Muscle layer of colon (tissue), 2 donors: ENCODE results near the gene BPGM.
"Not testable (repeated sequence)": the region's sequence is repeated elsewhere in the genome, so short reads cannot be mapped to it uniquely, and the experiment has no call there.

Experiments used
- H3K27ac ChIP-seq: one replicate; pipeline ENCODE4 v1.7.0; 2013; ENCODE audit warnings: low read depth, mild to moderate bottlenecking, low read length, moderate library complexity
- H3K27me3 ChIP-seq, 2 donors: one replicate each; pipeline ENCODE4 v1.7.0; 2013; ENCODE audit warnings: low read length in 2 of 2, mild to moderate bottlenecking in 2 of 2; ENCODE audit not compliant: insufficient read depth in 2 of 2, control insufficient read depth in 1 of 2
- H3K36me3 ChIP-seq: one replicate; pipeline ENCODE4 v1.7.0; 2013; ENCODE audit warnings: mild to moderate bottlenecking, low read length; ENCODE audit not compliant: insufficient read depth
- H3K4me1 ChIP-seq: one replicate; pipeline ENCODE4 v1.7.0; 2013; ENCODE audit warnings: mild to moderate bottlenecking, low read length; ENCODE audit not compliant: insufficient read depth
- H3K4me3 ChIP-seq, 2 donors: one replicate each; pipeline ENCODE4 v1.7.0; 2013; ENCODE audit warnings: low read length in 2 of 2, low read depth in 1 of 2, mild to moderate bottlenecking in 1 of 2, moderate library complexity in 1 of 2
- H3K9ac ChIP-seq: one replicate; pipeline ENCODE4 v1.7.0; 2013; ENCODE audit warnings: low read length
- H3K9me3 ChIP-seq: one replicate; pipeline ENCODE4 v1.7.0; 2013; ENCODE audit warnings: mild to moderate bottlenecking, low read length
- donor health status: abdominal sarcoma.
- donor health status: Adenocarcinoma of cecum.

Gene BPGM

GRCh38 chr7:134669845-134670373 lies 23.3 kb downstream of the BPGM start:
- no peaks in the 10 kb centered on the region for H3K27me3 ChIP-seq
- H3K9ac ChIP-seq, result no peak overlapping the region
- no peak overlapping the region for H3K27ac ChIP-seq
- H3K36me3 ChIP-seq, result peaks cover 4% of the 10 kb centered on the region
- no peak overlapping the region for H3K4me3 ChIP-seq
- no peaks in the 10 kb centered on the region for H3K4me1 ChIP-seq
- H3K9me3 ChIP-seq, result no peaks in the 10 kb centered on the region

DNA sequence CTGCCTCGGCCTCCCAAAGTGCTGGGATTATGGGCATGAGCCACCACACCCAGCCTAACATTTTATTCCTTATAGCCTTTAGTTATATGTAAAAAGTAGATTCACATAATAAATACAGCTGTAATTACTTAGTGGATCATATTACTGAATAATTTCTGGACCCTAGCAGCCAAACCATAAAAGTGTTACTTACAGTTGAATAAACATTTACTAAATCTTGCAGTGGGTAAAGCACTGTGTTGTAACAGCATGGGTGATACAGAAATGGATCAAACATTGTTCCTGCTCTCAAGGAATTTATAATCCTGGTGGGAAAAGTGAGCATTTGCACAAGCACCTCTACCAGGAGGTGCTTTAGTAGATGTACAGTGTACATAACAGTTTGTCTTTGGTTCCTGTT lies 25.0 kb downstream of the BPGM start:
- no peaks in the 10 kb centered on the region for H3K9me3 ChIP-seq
- peaks cover 4% of the 10 kb centered on the region for H3K36me3 ChIP-seq

DNA sequence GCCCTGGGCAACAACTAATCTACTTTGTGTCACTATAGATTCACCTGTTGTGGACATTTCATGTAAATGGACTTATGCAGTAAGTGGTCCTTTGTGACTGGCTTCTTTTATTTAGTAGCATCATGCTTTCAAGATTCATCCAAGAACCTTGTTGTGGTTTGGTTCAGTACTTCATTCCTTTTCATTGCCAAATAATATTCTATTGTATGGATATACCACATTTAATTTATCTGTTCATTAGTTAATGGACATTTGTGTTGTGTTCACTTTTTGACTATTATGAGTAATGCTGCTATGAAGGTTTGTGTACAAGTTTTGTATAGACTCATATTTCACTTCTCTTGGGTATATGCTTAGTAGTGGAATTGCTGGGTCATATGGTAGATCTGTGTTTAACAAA lies 27.8 kb downstream of the BPGM start:
- Histone ChIP-seq H3K36me3 (no peaks in the 10 kb centered on the region), H3K4me3 (no peak overlapping the region), H3K27ac (no peak overlapping the region), H3K9ac (no peak overlapping the region), H3K27me3 (no peaks in the 10 kb centered on the region), H3K4me1 (peaks cover 9% of the 10 kb centered on the region), H3K9me3 (no peaks in the 10 kb centered on the region)

More for the DNA sequence above, 25.0 kb downstream of the BPGM start:
- Histone ChIP-seq H3K4me1 (peaks cover 3% of the 10 kb centered on the region), H3K9ac (no peak overlapping the region), H3K27ac (no peak overlapping the region), H3K27me3 (no peaks in the 10 kb centered on the region), H3K4me3 (no peak overlapping the region)

DNA sequence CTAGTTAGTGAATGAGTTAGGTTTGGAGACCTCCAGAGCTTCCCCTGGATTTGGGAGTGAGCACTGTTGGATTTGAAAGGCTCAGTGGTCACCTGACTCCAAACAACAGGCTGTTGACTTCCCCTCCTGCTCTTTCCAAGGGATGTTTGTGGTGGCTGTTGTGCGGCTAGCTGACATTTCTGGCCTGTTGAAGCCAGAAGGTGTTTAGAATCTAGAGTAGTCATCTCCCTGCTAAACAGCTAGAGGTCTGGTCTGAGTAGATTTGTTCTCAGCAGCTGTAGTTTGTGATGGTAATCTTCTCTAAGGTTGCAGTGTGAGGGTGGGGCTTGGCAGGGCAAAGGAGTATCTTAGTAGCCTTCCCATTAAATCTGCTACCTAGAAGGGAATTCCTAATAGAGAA lies 30.1 kb downstream of the BPGM start:
- H3K4me3 ChIP-seq, result no peak overlapping the region

GRCh38 chr7:134678115-134678514 lies 31.5 kb downstream of the BPGM start:
- no peaks in the 10 kb centered on the region for H3K27me3 ChIP-seq
- H3K4me3 ChIP-seq, result no peak overlapping the region
- no peak overlapping the region for H3K9ac ChIP-seq
- peaks cover 9% of the 10 kb centered on the region for H3K4me1 ChIP-seq
- H3K36me3 ChIP-seq, result no peaks in the 10 kb centered on the region
- no peaks in the 10 kb centered on the region for H3K9me3 ChIP-seq
- H3K27ac ChIP-seq, result no peak overlapping the region

More for the DNA sequence above, 30.1 kb downstream of the BPGM start:
- H3K27ac ChIP-seq, result no peak overlapping the region
- peaks cover 9% of the 10 kb centered on the region for H3K4me1 ChIP-seq
- no peaks in the 10 kb centered on the region for H3K27me3 ChIP-seq
- H3K9me3 ChIP-seq, result no peaks in the 10 kb centered on the region
- no peak overlapping the region for H3K9ac ChIP-seq
- no peaks in the 10 kb centered on the region for H3K36me3 ChIP-seq

DNA sequence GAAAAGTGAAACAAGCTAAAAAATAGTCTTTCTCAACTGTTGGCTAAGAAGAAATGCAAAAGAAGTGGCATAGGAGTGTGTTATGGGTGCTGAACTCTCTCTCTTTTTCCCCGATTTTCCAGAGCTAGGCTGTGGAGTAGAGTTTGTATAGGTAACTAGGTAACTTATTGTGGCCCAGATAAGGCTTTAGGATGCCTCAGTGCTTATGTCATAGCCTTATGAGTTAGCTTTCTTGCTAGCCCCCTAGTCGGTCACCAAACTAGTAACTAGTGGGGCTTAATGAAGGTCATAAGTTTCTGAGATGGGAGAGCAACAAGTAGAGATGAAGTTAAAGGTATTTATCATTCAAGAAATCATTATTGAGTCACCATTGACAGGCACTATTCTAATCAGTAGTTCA lies 32.4 kb downstream of the BPGM start:
- no peaks in the 10 kb centered on the region for H3K9me3 ChIP-seq

DNA sequence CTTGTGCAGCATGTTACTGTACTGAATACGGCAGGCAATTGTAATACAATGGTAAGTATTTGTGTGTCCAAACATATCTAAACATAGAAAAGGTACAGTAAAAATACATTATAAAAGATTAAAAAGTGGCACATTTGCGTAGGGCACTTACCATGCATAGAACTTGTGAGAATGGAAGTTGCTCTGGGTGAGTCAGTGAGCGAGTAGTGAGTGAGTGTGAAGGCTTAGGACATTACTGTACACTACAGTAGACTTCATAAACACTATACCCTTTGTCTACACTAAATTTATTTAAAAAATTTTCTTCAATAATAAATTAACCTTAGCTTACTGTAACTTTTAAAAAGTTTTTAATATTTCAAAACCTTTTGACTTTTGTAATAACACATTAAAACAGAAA lies 37.5 kb downstream of the BPGM start:
- no peaks in the 10 kb centered on the region for H3K27me3 ChIP-seq
- H3K27ac ChIP-seq, result no peak overlapping the region
- H3K9ac ChIP-seq, result no peak overlapping the region
- H3K36me3 ChIP-seq, result no peaks in the 10 kb centered on the region
- H3K4me3 ChIP-seq, result no peak overlapping the region
- no peaks in the 10 kb centered on the region for H3K9me3 ChIP-seq
- peaks cover 3% of the 10 kb centered on the region for H3K4me1 ChIP-seq

More for the DNA sequence above, 32.4 kb downstream of the BPGM start:
- H3K27me3 ChIP-seq, result no peaks in the 10 kb centered on the region
- H3K4me1 ChIP-seq, result peaks cover 9% of the 10 kb centered on the region
- no peak overlapping the region for H3K27ac ChIP-seq
- H3K36me3 ChIP-seq, result no peaks in the 10 kb centered on the region
- H3K4me3 ChIP-seq, result no peak overlapping the region
- no peak overlapping the region for H3K9ac ChIP-seq

DNA sequence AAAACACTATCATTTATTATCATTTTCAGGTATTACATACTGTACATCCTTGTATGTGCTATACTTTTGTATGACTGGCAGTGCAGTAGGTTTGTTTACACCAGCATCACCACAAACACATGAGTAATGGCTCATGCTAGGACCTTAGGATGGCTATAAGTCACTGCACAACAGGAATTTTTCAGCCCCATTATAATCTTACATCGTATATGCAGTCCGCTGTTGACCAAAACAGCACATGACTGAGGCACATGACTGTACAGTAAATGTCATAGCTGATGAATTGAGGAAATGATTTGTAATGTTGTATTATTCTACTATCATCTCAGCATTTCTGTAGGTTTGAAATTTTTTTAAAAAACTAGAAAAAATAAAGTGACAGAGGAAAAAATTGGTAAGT lies 38.6 kb downstream of the BPGM start:
- no peaks in the 10 kb centered on the region for H3K9me3 ChIP-seq
- H3K4me1 ChIP-seq, result peaks cover 8% of the 10 kb centered on the region
- no peak overlapping the region for H3K27ac ChIP-seq
- H3K4me3 ChIP-seq, result no peak overlapping the region
- no peaks in the 10 kb centered on the region for H3K36me3 ChIP-seq
- H3K9ac ChIP-seq, result no peak overlapping the region
- H3K27me3 ChIP-seq, result no peaks in the 10 kb centered on the region

- H3K9ac ChIP-seq, result no peak overlapping the region
- H3K4me1 ChIP-seq, result peaks cover 22% of the 10 kb centered on the region
- no peaks in the 10 kb centered on the region for H3K27me3 ChIP-seq
- H3K36me3 ChIP-seq, result no peaks in the 10 kb centered on the region
- H3K27ac ChIP-seq, result no peak overlapping the region
- no peaks in the 10 kb centered on the region for H3K9me3 ChIP-seq
- H3K4me3 ChIP-seq, result no peak overlapping the region
Observed at GRCh38 chr7:134686786-134687185, 40.1 kb downstream of the BPGM start.

DNA sequence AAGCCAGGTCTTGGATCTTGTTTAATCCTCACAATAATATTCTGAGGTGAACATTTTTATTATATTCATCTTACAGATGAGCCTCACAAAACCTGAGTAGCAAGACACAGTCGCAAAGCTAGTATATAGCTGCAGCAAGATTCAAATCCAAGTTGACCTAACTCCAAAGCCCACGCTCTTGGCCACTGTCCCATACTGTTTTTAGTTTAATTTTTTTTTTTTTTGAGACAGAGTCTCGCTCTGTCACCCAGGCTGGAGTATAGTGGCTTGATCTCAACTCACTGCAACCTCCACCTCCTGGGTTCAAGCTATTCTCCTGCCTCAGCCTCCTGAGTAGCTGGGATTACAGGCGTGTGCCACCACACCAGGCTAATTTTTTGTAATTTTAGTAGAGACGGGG lies 42.9 kb downstream of the BPGM start:
- H3K4me3 ChIP-seq, result peak overlapping the region in 1 of 2 donors; percentile 14
- peaks cover 22% of the 10 kb centered on the region for H3K4me1 ChIP-seq
- not testable (repeated sequence) for H3K27me3 ChIP-seq, H3K9me3 ChIP-seq, H3K36me3 ChIP-seq, H3K9ac ChIP-seq
- H3K27ac ChIP-seq, result peak overlapping the region; percentile 81

DNA sequence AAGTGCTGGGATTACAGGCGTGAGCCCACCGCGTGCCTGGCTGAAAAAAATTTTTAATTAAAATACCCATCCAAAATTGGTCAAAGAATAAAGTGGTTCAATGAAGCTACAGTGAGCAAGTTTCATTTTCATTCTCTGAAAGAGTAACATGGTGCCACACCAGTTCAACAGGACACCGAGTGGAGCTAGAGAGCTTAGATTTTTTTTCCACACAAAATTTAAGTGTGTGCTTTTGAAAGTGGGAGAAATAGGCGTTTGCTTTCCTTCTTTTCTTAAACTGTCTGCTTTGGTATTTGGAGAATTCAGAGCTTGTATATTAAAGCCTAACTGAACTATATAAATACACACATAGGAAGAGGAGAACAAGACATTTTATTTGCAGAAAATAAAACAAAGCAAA lies 43.4 kb downstream of the BPGM start:
- H3K36me3 ChIP-seq, result no peaks in the 10 kb centered on the region
- no peaks in the 10 kb centered on the region for H3K9me3 ChIP-seq
- no peaks in the 10 kb centered on the region for H3K27me3 ChIP-seq
- H3K27ac ChIP-seq, result peak overlapping the region; percentile 81
- peaks cover 22% of the 10 kb centered on the region for H3K4me1 ChIP-seq
- H3K9ac ChIP-seq, result no peak overlapping the region
- peak overlapping the region in 1 of 2 donors; percentile 14 for H3K4me3 ChIP-seq

DNA sequence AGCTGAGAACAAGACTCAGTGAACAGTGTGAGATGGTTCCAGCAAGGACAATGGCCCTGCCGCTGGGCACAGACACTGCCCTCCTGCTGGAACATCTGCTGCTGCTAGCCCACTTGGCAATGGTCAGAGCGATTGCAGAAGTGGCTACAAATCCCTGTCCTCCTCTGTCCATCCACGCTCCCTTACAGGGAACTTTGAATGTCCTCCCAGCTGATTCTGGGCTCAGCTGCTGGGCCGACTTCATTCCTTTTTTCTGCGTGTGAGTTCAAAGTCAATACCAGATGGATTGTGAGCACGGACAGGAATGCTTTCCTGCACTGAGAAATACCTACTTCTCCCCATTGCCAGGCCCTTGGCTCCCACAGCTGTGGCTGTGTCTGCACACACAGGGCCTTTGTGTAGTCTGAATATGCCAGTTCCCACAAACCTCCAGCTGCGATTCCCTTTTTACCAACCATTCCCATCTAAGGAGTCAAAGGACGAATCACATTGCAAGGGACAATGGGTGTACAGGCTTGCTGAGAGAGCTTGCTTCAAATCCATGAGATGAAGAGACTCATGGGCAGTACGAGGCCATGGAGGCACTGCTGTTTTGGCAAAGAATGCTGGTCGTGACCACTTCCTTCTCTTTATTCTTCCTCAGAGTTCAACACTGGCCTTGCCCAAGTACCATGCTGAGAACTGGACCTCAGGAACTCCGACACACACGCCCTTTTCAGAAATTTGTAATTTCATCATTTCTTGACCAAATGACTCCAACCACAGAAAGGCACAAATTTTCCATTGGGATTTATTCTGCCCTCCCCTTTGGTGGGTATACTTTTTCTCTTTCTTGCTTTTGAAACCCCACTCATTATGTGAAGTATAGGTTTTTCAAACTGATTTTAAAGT lies 44.2 kb downstream of the BPGM start:
- peaks cover 22% of the 10 kb centered on the region for H3K4me1 ChIP-seq
- H3K36me3 ChIP-seq, result no peaks in the 10 kb centered on the region
- H3K27me3 ChIP-seq, result no peaks in the 10 kb centered on the region
- no peaks in the 10 kb centered on the region for H3K9me3 ChIP-seq
- peak overlapping the region; percentile 9 for H3K9ac ChIP-seq
- no peak overlapping the region for H3K4me3 ChIP-seq
- H3K27ac ChIP-seq, result peak overlapping the region; percentile 81
